HUES64 (cell line): Measurements from ENCODE around the gene CALR.
"Not testable (repeated sequence)": the region's sequence is repeated elsewhere in the genome, so short reads cannot be mapped to it uniquely, and the experiment has no call there.

ENCODE experiments used
- H3K27ac ChIP-seq: 2 replicates; pipeline ENCODE4 v1.7.0; 2013; ENCODE audit warnings: low read depth, low read length, inconsistent platforms
- H3K27me3 ChIP-seq: 2 replicates; pipeline ENCODE4 v1.6.1; 2013; ENCODE audit warnings: mild to moderate bottlenecking, low read length; ENCODE audit not compliant: insufficient read depth
- H3K36me3 ChIP-seq: 2 replicates; pipeline ENCODE4 v1.6.1; 2013; ENCODE audit warnings: mild to moderate bottlenecking, low read length; ENCODE audit not compliant: insufficient read depth
- H3K4me1 ChIP-seq: 2 replicates; pipeline ENCODE4 v1.6.1; 2013; ENCODE audit warnings: mild to moderate bottlenecking, low read length, moderate library complexity; ENCODE audit not compliant: insufficient read depth
- H3K4me3 ChIP-seq: 2 replicates; pipeline ENCODE4 v1.5.1; 2013; ENCODE audit warnings: mild to moderate bottlenecking, low read length, moderate library complexity
- H3K9ac ChIP-seq: 2 replicates; pipeline ENCODE4 v1.6.1; 2013; ENCODE audit warnings: mild to moderate bottlenecking, low read depth, low read length
- H3K9me3 ChIP-seq: 2 replicates; pipeline ENCODE4 v1.6.1; 2013; ENCODE audit warnings: low read depth, low read length; ENCODE audit not compliant: insufficient read depth
- WGBS: fragments of 150-250, 120-280 bp; methylation state at CpG from one replicate; pipeline ENCODE4 v1.1.7; 2013; ENCODE audit warnings: missing lambda C conversion rate; 5-methylcytosine and 5-hydroxymethylcytosine counted together

CALR gene

DNA sequence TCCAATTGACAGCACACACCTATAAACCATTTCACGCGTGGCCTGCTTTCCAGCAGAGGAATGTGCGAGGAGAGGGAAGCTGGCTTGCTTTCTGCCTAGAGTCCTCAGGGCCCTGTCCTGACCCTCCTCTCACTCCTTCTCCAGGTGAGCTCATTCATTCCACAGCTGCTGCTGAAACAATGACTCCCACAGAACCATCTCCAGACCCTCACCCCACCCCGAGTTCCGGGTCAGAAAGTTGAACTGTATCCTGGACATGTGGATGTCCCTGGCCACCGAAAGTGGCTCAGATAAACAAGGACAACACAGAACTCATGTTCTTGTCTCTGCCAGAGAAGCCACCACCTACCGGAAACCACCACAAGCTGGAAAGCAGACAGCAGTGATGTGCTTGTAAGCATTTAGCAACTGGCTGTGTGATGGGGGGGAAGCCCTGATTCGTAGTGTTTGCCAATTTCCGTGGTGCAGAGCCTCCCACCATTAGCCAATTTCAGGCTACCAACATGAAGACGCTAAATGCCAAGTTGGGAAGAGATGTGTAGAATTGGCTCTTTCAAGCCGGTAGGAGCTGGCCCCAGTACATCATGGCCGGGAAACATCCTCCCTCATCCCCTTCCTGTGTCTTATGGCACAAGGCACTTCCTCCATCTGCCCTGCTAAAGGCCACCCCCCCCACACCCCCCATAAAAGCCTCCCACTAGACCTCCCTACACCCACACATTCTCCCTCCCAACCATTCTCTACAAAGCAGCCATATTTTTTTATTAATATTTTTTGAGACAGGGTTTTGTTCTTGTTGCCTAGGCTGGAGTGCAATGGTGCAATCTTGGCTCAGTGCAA lies 24.3 kb upstream of the CALR start:
- Histone ChIP-seq H3K27me3 (peaks cover 13% of the 10 kb centered on the region), H3K4me1 (peaks cover 20% of the 10 kb centered on the region), H3K36me3 (no peaks in the 10 kb centered on the region), H3K9me3 (no peaks in the 10 kb centered on the region), H3K4me3 (no peak overlapping the region), H3K27ac (peak overlapping the region; percentile 0; the same call in 1 of the 2 replicates), H3K9ac (0 out of 2 replicates have a peak overlapping the region, but pooled peaks have one; percentile 16)
- 89% methylated on average over 11 of the region's 12 CpGs for WGBS

DNA sequence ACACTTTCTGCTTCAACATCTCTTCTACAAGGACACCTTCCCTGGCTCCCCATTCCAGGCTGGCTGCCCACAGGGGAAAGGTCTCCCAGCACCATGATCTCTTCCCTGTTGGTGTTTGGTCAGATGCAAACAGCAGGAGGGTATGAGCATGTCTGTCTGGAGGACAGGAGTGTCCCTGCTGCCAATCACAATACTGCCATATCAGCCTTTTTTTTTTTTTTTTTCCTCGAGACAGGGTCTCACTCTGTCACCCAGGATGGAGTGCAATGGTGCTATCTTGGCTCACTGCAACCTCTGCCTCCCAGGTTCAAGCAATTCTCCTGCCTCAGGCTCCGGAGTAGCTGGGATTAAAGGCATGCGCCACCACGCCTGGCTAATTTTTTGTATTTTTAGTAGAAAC lies 22.5 kb upstream of the CALR start:
- H3K9ac ChIP-seq, H3K27ac ChIP-seq, H3K36me3 ChIP-seq, H3K9me3 ChIP-seq, H3K4me3 ChIP-seq: not testable (repeated sequence)
- peaks cover 13% of the 10 kb centered on the region for H3K27me3 ChIP-seq
- 87% methylated on average over 4 of the region's 4 CpGs for WGBS
- H3K4me1 ChIP-seq: peaks cover 20% of the 10 kb centered on the region

GRCh38 chr19:12918253-12918652 lies 20.2 kb upstream of the CALR start:
- no peak overlapping the region for H3K4me3 ChIP-seq
- H3K27ac ChIP-seq: no peak overlapping the region
- H3K36me3 ChIP-seq: peaks cover 13% of the 10 kb centered on the region
- peaks cover 13% of the 10 kb centered on the region for H3K27me3 ChIP-seq
- no peak overlapping the region for H3K9ac ChIP-seq
- H3K9me3 ChIP-seq: no peaks in the 10 kb centered on the region
- 95% methylated on average over 14 of the region's 14 CpGs for WGBS
- H3K4me1 ChIP-seq: peaks cover 8% of the 10 kb centered on the region

- peaks cover 39% of the 10 kb centered on the region for H3K36me3 ChIP-seq
Observed at GRCh38 chr19:12921047-12921446, 17.4 kb upstream of the CALR start.

GRCh38 chr19:12922959-12923358 lies 15.4 kb upstream of the CALR start:
- Histone ChIP-seq H3K27ac (no peak overlapping the region), H3K9ac (no peak overlapping the region), H3K4me3 (no peak overlapping the region), H3K9me3 (no peaks in the 10 kb centered on the region), H3K27me3 (peaks cover 11% of the 10 kb centered on the region), H3K36me3 (peaks cover 54% of the 10 kb centered on the region), H3K4me1 (no peaks in the 10 kb centered on the region)
- WGBS: 95% methylated on average over 4 of the region's 4 CpGs

More at GRCh38 chr19:12921047-12921446, 17.4 kb upstream of the CALR start:
- 92% methylated on average over 3 of the region's 3 CpGs for WGBS
- Histone ChIP-seq H3K27ac (no peak overlapping the region), H3K9ac (no peak overlapping the region), H3K4me1 (no peaks in the 10 kb centered on the region), H3K9me3 (no peaks in the 10 kb centered on the region), H3K27me3 (peaks cover 13% of the 10 kb centered on the region), H3K4me3 (no peak overlapping the region)

DNA sequence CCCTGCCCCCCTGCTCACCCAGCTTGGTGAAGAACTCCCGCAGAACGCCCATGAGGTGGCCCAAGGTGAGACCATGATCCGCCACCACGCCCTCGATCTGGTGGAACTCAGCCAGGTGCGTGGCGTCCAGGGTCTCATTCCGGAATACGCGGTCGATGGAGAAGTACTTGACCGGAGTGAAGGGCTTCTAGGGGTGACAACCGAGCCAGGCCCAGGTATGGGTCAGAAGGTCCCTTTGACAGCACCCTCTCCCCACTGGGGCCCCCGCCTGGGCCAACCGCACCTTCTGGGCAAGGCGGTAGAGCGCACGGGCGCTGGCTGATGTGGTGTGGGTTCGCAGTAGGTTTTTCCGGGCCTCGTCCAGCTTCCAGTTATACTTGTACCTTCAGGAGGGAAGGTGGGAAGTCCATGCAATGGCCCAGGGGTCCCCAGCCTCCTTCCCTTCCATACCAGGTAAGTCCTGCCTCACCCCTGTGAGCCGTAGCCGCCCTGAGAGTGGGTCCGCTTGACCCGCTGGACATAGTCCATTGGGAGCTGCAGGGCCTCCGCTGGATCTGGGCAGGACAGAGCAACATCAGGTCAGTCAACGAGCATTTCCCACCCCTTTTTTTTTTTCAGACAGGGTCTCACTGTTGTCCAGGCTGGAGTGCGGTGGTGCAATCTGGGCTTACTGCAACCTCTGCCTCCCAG lies 13.6 kb upstream of the CALR start:
- H3K36me3 ChIP-seq: peaks cover 72% of the 10 kb centered on the region
- 97% methylated on average over 29 of the region's 29 CpGs for WGBS
- H3K4me3 ChIP-seq: no peak overlapping the region

GRCh38 chr19:12930002-12930645 lies 8.3 kb upstream of the CALR start:
- Histone ChIP-seq H3K4me1 (no peaks in the 10 kb centered on the region; the same call in 1 of the 2 replicates), H3K36me3 (peaks cover 57% of the 10 kb centered on the region), H3K4me3 (no peak overlapping the region), H3K9ac (no peak overlapping the region), H3K27me3 (no peaks in the 10 kb centered on the region), H3K27ac (no peak overlapping the region), H3K9me3 (no peaks in the 10 kb centered on the region)
- WGBS: 97% methylated on average over 19 of the region's 19 CpGs

More for the DNA sequence above, 13.6 kb upstream of the CALR start:
- no peak overlapping the region for H3K27ac ChIP-seq
- no peaks in the 10 kb centered on the region for H3K9me3 ChIP-seq
- no peaks in the 10 kb centered on the region for H3K4me1 ChIP-seq
- H3K9ac ChIP-seq: no peak overlapping the region
- no peaks in the 10 kb centered on the region for H3K27me3 ChIP-seq

DNA sequence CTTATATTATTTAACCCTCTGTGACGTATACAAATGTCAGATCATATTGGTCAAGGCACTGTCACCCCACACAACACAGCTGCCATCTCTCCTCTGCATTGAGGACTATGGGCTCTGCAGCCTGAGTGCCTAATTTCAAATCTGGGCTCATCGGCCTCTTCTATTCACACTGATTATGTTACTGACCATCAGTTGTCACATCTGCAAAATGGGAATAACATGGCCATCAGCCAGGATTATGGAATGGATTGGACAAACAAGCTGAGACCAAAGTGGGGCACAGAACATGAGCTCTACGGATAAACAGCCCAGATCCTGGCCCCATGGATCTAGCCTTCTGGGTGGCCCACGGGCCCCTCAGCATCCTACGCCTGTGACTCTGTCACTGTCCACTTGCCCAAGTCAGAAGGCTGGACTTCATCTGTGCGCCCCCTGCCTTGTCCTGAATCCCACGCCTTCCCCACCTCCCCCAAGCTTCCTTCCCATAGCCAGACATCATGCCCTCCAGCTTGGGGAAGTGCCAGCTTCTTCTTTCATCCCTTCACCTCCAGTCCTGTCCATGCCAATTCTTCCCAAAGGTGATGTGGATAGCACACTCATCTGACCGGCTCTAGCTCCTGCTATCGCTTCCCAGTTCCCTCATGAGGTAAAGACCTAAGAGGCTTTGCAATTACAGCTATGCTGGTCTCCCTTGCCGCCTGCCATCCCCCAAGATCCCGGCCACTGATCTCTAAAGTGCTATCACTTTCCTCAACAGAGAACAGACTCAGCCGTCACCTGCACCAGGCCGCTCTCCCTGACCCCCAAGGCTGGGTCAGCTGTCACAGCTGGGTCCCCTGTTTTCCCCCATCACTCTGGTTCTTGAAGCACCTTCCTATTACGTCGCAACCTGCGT lies 5.8 kb upstream of the CALR start:
- H3K27me3 ChIP-seq: no peaks in the 10 kb centered on the region
- peak overlapping the region; percentile 87 for H3K9ac ChIP-seq
- H3K36me3 ChIP-seq: peaks cover 39% of the 10 kb centered on the region
- peak overlapping the region; percentile 97 for H3K4me3 ChIP-seq
- H3K9me3 ChIP-seq: no peaks in the 10 kb centered on the region
- WGBS: 35% methylated on average over 16 of the region's 16 CpGs
- H3K4me1 ChIP-seq: peaks cover 10% of the 10 kb centered on the region; the same call in 1 of the 2 replicates
- H3K27ac ChIP-seq: no peak overlapping the region

DNA sequence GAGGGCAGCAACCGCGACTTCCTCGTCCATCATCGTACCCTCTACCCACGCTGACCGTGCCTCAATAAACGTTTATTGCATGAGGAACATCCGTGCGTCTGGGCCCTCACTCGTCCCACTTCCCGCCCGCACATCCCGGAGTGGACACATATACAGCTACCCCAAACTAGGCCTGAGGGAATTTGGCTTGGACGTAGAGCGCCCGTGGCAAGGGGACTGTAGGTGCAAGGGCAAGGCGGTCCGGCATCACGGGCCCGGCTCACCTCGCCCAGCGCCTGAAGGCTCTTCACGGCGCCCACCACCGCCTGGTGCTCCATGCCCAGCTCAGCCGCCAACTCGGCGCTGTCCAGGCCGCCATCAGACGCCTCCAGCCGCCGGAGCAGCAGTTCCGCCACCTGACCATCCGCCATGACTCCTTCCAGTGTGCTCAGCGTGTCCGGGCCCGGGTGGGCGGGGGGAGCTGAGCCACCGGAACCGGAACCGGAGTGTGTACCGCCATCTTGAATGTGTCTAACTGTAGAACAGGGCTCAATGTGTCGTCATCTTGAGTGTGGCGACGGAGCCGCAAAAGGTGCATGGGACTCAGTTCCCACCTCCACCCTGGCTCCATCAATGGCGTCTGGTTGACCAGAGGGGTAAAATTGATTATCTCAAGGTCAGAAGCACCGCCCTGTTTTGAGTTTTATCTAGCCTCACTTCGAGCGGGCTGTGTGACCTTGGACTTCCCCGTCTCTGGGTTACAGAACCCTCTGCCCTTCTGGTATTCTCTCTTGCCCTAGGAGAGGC lies 4.9 kb upstream of the CALR start, which contains the start of gene FARSA:
Gene FARSA, minus strand, starts transcription at position 425 of the 786 bp plus-strand sequence. Its CDS starts 15 bp downstream, at position 410.
- peaks cover 30% of the 10 kb centered on the region for H3K36me3 ChIP-seq
- no peaks in the 10 kb centered on the region for H3K9me3 ChIP-seq
- no peak within 1 kb of the TSS for H3K27ac ChIP-seq
- 5% methylated on average over 51 of the region's 51 CpGs for WGBS
- peak within 1 kb of the TSS; percentile 97 for H3K4me3 ChIP-seq
- H3K4me1 ChIP-seq: peaks cover 10% of the 10 kb centered on the region; the same call in 1 of the 2 replicates
- peak within 1 kb of the TSS; percentile 87 for H3K9ac ChIP-seq
- H3K27me3 ChIP-seq: no peaks in the 10 kb centered on the region

- Histone ChIP-seq H3K27ac (no peak overlapping the region), H3K27me3 (no peaks in the 10 kb centered on the region), H3K9me3 (no peaks in the 10 kb centered on the region), H3K36me3 (peaks cover 25% of the 10 kb centered on the region), H3K9ac (no peak overlapping the region), H3K4me3 (no peak overlapping the region), H3K4me1 (peaks cover 16% of the 10 kb centered on the region; the same call in 1 of the 2 replicates)
- WGBS: 94% methylated on average over 10 of the region's 10 CpGs
Observed at GRCh38 chr19:12935071-12935470, 3.3 kb upstream of the CALR start.
